HG02885 (cell line): ENCODE data around the gene NFATC1.

Source experiments
- ATAC-seq: cut with Tn5 transposase; IDR thresholded peaks from one replicate; pipeline ENCODE4 v1.9.1; 2021; ENCODE audit warnings: mild to moderate bottlenecking; ENCODE audit not compliant: unreplicated experiment, poor library complexity

NFATC1 gene

GRCh38 chr18:79542876-79543750 is 147.4 kb downstream of the NFATC1 start:
- no peak for ATAC-seq

- no peak for ATAC-seq
These were observed 148.2 kb downstream of the NFATC1 start for GRCh38 chr18:79543861-79544385.

GRCh38 chr18:79544386-79544963 is 148.7 kb downstream of the NFATC1 start:
- ATAC-seq: no peak

- ATAC-seq: no peak
These were observed 149.5 kb downstream of the NFATC1 start for GRCh38 chr18:79545255-79545654.

- no peak for ATAC-seq
These were observed 150.0 kb downstream of the NFATC1 start for GRCh38 chr18:79545736-79546171.

- no peak for ATAC-seq
These were observed 151.1 kb downstream of the NFATC1 start for GRCh38 chr18:79546781-79547272.

- no peak for ATAC-seq
These were observed 151.8 kb downstream of the NFATC1 start for GRCh38 chr18:79547413-79548076.

GRCh38 chr18:79548077-79548450 is 152.3 kb downstream of the NFATC1 start:
- ATAC-seq: no peak

- no peak for ATAC-seq
These were observed 152.9 kb downstream of the NFATC1 start for GRCh38 chr18:79548621-79548985.

- ATAC-seq: no peak
These were observed 153.4 kb downstream of the NFATC1 start for GRCh38 chr18:79548986-79549637.

GRCh38 chr18:79549638-79550000 is 153.9 kb downstream of the NFATC1 start:
- no peak for ATAC-seq

GRCh38 chr18:79552140-79552631 is 156.5 kb downstream of the NFATC1 start:
- ATAC-seq: no peak

- ATAC-seq: no peak
These were observed 157.0 kb downstream of the NFATC1 start for GRCh38 chr18:79552696-79553095.

GRCh38 chr18:79553154-79553553 is 157.4 kb downstream of the NFATC1 start:
- ATAC-seq: no peak

- no peak for ATAC-seq
These were observed 158.0 kb downstream of the NFATC1 start for GRCh38 chr18:79553696-79554095.

GRCh38 chr18:79554321-79554720 is 158.6 kb downstream of the NFATC1 start:
- ATAC-seq: no peak

- no peak for ATAC-seq
These were observed 159.4 kb downstream of the NFATC1 start for GRCh38 chr18:79554945-79555645.

GRCh38 chr18:79555885-79556284 is 160.2 kb downstream of the NFATC1 start:
- no peak for ATAC-seq

- ATAC-seq: no peak
These were observed 161.3 kb downstream of the NFATC1 start for GRCh38 chr18:79556829-79557585.
